Fibroblast of villous mesenchyme (primary cell): ENCODE data around the gene ACTR3C. TPM values are rescaled to one million over a fixed set of nuclear protein-coding genes. Genes with fewer than 3 reads are reported as not detected.

Experiments
- DNase-seq: peaks from one replicate; pipeline ENCODE4 v3.0.0-alpha.2; 2010; ENCODE audit warnings: low read depth
- H3K4me3 ChIP-seq: 2 replicates; pipeline ENCODE4 v1.5.1; 2011; ENCODE audit warnings: low read depth, mild to moderate bottlenecking, low read length
- total RNA-seq: library from RNA; depleted of rRNA; stranded (reverse); fragments of >200 nt; gene quantifications from 2 replicates; pipeline ENCODE4 v1.2.3, GENCODE V29; 2012
- TF ChIP-seq, protein P1 (sequence below): IDR thresholded peaks from 2 replicates; pipeline ENCODE4 v1.5.1; 2012; ENCODE audit warnings: low read depth, mild to moderate bottlenecking, low read length; ENCODE audit not compliant: insufficient read depth

The ACTR3C gene
- total RNA-seq, 1 donor: 13.4 TPM

DNA sequence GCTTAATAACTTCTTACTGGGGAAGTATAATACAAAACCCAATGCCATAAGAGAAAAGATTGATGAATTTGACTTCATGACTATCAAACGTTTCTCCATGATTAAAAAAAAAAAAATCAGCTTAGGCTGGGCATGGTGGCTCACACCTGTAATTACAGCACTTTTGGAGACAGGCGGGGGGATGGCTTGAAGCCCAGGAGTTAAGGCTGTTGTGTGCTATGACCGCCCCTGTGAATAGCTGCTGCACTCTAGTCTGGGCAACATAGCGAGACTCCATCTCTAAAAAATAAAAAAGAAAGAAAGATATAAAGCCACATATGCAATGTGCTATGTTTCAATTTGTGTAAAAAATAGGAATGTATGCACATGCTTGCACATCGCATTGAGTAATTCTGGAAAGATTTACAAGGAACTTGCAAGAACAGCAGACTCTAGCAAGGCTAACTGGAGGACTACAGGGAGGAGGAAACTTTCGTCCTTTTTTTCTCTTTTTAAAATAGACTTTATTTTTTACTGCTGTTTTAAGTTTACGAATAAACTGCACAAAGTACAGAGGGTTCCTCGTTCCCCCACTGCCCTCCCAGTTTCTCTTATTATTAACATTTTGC is 28.3 kb upstream of the ACTR3C start:
- DNase-seq: peak; percentile 41
- TF ChIP-seq, protein P1, sequence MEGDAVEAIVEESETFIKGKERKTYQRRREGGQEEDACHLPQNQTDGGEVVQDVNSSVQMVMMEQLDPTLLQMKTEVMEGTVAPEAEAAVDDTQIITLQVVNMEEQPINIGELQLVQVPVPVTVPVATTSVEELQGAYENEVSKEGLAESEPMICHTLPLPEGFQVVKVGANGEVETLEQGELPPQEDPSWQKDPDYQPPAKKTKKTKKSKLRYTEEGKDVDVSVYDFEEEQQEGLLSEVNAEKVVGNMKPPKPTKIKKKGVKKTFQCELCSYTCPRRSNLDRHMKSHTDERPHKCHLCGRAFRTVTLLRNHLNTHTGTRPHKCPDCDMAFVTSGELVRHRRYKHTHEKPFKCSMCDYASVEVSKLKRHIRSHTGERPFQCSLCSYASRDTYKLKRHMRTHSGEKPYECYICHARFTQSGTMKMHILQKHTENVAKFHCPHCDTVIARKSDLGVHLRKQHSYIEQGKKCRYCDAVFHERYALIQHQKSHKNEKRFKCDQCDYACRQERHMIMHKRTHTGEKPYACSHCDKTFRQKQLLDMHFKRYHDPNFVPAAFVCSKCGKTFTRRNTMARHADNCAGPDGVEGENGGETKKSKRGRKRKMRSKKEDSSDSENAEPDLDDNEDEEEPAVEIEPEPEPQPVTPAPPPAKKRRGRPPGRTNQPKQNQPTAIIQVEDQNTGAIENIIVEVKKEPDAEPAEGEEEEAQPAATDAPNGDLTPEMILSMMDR: no peak
- no peak overlapping the region for H3K4me3 ChIP-seq

DNA sequence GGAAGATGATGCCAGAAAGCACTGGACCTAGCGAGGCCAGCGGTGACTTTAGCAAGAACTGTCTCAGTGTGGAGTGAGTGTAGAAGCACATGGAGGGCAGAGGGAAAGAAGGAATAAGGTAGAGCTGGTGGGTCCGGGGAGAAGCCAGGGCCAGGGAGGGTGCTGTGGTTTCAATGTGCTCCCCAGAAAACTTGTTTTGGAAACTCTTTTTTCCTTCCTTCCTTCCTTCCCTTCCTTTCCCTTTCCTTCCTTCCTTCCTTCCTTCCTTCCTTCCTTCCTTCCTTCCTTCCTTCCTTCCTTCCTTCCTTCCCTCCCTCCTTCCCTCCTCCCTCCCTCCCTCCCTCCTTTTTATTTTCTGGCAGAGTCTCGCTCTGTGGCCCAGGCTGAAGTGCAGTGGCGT is 23.6 kb upstream of the ACTR3C start:
- H3K4me3 ChIP-seq: no peak overlapping the region
- TF ChIP-seq, protein P1: no peak

DNA sequence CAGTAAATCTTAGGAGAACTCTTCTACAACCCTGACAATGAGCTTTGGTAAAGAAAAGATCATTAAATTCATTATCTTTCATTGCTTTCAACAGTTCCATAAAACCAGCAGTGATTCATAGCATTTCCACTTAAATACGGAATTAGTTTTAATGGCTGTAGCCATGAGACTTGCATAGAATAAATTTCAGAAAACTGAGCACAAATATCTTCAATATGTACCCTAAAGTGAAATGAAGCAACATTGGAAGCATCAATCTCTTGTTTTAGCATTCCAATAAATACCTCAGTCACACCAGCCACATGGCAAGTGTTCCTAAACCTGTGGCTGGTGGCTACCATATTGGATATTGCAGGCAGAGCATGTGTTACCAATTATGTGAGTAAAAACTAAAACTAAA is 21.7 kb upstream of the ACTR3C start:
- H3K4me3 ChIP-seq: no peak overlapping the region
- no peak for DNase-seq
- TF ChIP-seq, protein P1: no peak

More for the DNA sequence above, 23.6 kb upstream of the ACTR3C start:
- no peak for DNase-seq

DNA sequence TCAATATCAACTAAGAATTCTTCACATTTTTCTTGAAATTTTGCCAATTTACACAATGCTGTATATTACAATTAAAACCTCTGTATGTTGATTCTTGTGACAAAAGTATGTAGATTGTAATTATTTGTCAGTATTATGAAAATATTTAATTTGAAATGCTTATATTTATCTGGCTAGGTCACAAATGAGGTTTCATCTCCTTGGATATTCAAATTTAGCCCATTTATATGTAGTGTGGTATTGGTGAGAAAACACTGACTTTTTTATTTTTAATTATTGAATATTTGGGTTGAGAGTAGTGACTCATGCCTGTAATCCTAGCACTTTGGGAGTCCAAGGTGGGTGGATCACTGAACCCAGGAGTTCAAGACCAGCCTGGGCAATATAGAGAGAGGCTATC is 21.0 kb upstream of the ACTR3C start:
- TF ChIP-seq, protein P1: no peak
- DNase-seq: no peak
- no peak overlapping the region for H3K4me3 ChIP-seq

DNA sequence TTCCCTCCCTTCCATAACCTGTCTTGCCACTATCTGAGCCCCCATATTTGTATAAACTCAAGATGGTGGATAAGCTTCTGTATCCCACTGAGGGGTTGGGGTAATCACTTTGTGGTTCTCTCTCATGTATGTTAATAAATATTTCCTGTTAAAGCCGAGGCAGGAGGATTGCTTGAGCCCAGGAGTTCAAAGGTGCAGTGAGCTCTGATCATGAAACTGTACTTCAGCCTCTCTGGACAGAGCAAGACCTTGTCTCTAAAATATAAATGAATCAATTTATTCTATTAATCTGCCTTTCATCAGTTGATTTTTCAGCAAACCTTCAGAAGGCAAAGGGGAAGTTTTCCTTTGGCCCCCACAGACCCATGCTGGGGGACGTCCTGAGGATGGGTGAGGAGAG is 19.9 kb upstream of the ACTR3C start:
- no peak for DNase-seq
- TF ChIP-seq, protein P1: no peak
- H3K4me3 ChIP-seq: no peak overlapping the region

DNA sequence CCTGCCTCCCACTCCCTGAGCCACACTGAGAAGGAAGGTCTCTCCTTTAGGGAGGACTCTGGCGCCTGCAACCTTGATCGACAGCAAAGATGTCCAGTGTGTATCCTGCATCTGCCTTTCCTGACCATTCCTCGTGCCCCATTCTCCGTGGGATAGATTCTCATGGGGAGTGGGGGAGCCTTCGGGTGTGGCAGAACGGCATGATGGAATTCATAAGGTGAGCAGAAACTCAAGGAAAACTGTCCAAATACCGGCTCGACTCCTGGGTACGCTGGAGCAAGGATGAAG is 18.7 kb upstream of the ACTR3C start:
- no peak for DNase-seq
- no peak overlapping the region for H3K4me3 ChIP-seq
- TF ChIP-seq, protein P1: no peak

DNA sequence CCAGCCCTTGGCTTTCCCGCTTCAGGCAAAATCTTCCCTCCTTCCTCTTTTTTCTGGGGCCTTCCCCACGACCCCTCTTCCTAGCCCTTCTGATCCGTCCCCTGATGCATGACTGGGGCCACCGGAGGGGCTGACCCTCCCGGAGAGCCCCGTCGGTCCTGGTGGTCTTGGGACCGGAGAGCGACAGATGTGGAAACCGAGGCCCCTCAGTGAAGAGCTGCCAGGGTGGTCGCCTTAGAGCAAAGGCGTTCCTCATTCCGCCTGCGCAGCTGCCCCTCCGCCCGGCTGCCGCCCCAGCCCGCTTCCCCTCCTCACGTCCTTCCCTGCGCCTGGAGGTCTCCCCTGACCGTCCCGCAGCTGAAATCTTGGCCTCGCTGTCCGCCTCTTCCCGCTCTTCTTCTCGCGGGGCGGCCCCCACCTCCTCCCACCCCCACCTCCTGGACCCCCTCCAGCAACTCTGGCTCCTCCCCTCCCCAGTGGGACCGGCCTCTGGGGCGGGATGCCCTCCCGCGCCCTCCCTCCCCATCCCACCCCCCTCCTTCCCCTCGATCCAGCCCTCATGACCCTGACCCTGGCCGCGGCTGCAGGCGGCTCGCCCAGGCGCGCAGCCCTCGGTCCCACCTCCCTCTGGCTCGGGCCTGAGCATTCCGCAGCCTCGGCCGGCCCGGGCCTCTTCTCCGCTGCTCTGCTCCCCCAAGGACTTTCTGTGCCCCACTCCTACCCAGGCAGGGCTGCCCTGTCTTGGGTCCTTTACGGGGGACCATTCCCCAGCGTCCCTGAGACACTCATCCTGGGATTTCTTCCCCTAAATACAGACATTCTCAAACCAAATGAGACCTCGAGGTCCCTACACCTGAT is 18.1 kb upstream of the ACTR3C start, which contains the start of gene RARRES2:
Gene RARRES2 (minus strand): TSS at position 367 of the 858 bp plus-strand sequence. CDS start 1,020 bp downstream, outside the sequence.
- H3K4me3 ChIP-seq: peak within 1 kb of the TSS; percentile 57
- TF ChIP-seq, protein P1: no peak
- peak; percentile 59 for DNase-seq
